Mesenchymal stem cell (in vitro differentiated cells and primary cell): ENCODE measurements around the gene RPS16.
A peak's percentile ranks its signal among the peaks of the same experiment; 100 is the strongest.

Experiments used
- DNase-seq: peaks from one replicate; pipeline ENCODE4 v3.0.0-alpha.2; 2013
- H2AFZ ChIP-seq: one replicate; pipeline ENCODE4 v1.6.1; 2013; ENCODE audit warnings: low read depth, mild to moderate bottlenecking, control low read depth, inconsistent platforms, low read length, moderate library complexity
- H2AK5ac ChIP-seq: 2 replicates; pipeline ENCODE4 v1.6.1; 2013; ENCODE audit warnings: low read length, moderate library complexity, mild to moderate bottlenecking, inconsistent platforms; ENCODE audit not compliant: severe bottlenecking
- H2BK120ac ChIP-seq: one replicate; pipeline ENCODE4 v1.6.1; 2013; ENCODE audit warnings: low read depth, mild to moderate bottlenecking, inconsistent platforms, low read length, moderate library complexity
- H2BK12ac ChIP-seq, 2 experiments: one replicate each; pipeline ENCODE4 v1.6.1; 2013; ENCODE audit warnings: inconsistent platforms in 2 of 2, low read length in 2 of 2, mild to moderate bottlenecking in 2 of 2, moderate library complexity in 2 of 2, control low read depth in 1 of 2
- H2BK15ac ChIP-seq: one replicate; pipeline ENCODE4 v1.6.1; 2013; ENCODE audit warnings: mild to moderate bottlenecking, low read depth, inconsistent platforms; ENCODE audit not compliant: poor library complexity, severe bottlenecking
- H2BK5ac ChIP-seq: 2 replicates; pipeline ENCODE4 v1.6.1; 2013; ENCODE audit warnings: low read depth, mild to moderate bottlenecking, low read length, control low read depth, inconsistent platforms; ENCODE audit not compliant: poor library complexity, severe bottlenecking
- H3K14ac ChIP-seq, 2 experiments: one replicate each; pipeline ENCODE4 v1.6.1; 2013; ENCODE audit warnings: inconsistent platforms in 2 of 2, low read length in 2 of 2, control low read depth in 1 of 2, mild to moderate bottlenecking in 1 of 2, moderate library complexity in 1 of 2
- H3K18ac ChIP-seq, 2 experiments: one replicate each; pipeline ENCODE4 v1.6.1; 2013; ENCODE audit warnings: inconsistent platforms in 2 of 2, low read length in 2 of 2, control low read depth in 1 of 2, low read depth in 1 of 2, mild to moderate bottlenecking in 1 of 2
- H3K23ac ChIP-seq, 2 experiments: one replicate each; pipeline ENCODE4 v1.6.1; 2013; ENCODE audit warnings: inconsistent platforms in 2 of 2, low read length in 2 of 2, mild to moderate bottlenecking in 2 of 2, moderate library complexity in 2 of 2, control low read depth in 1 of 2
- H3K27ac ChIP-seq: 2 replicates; pipeline ENCODE4 v1.5.1; 2013; ENCODE audit warnings: mild to moderate bottlenecking, moderate library complexity, low read length, control low read depth, inconsistent platforms; ENCODE audit not compliant: poor library complexity, severe bottlenecking
- H3K27me3 ChIP-seq, 2 experiments: 2 replicates each; pipeline versions ENCODE4 v1.6.1 to v1.7.0; 2013; ENCODE audit warnings: low read length in 2 of 2, mild to moderate bottlenecking in 2 of 2, moderate library complexity in 2 of 2, control low read depth in 1 of 2, inconsistent platforms in 1 of 2; ENCODE audit not compliant: control insufficient read depth in 1 of 2, insufficient read depth in 1 of 2
- H3K36me3 ChIP-seq, 2 experiments: 2 replicates each; pipeline versions ENCODE4 v1.6.1 to v1.7.0; 2013; ENCODE audit warnings: low read length in 2 of 2, control low read depth in 1 of 2, inconsistent platforms in 1 of 2, low read depth in 1 of 2, mild to moderate bottlenecking in 1 of 2; ENCODE audit not compliant: insufficient read depth in 2 of 2, control insufficient read depth in 1 of 2
- H3K4ac ChIP-seq, 2 experiments: one replicate each; pipeline ENCODE4 v1.6.1; 2013; ENCODE audit warnings: inconsistent platforms in 2 of 2, low read length in 2 of 2, mild to moderate bottlenecking in 2 of 2, moderate library complexity in 2 of 2, control low read depth in 1 of 2, low read depth in 1 of 2
- H3K4me1 ChIP-seq: 2 replicates; pipeline ENCODE4 v1.6.1; 2013; ENCODE audit warnings: low read depth, low read length, control low read depth; ENCODE audit not compliant: control insufficient read depth, insufficient read depth
- H3K4me2 ChIP-seq: 2 replicates; pipeline ENCODE4 v1.6.1; 2013; ENCODE audit warnings: low read length, mild to moderate bottlenecking, inconsistent platforms; ENCODE audit not compliant: poor library complexity, severe bottlenecking
- H3K4me3 ChIP-seq, 2 experiments: 2 replicates each; pipeline versions ENCODE4 v1.5.1 to v1.7.0; 2013; ENCODE audit warnings: low read length in 2 of 2, mild to moderate bottlenecking in 2 of 2, control low read depth in 1 of 2, low read depth in 1 of 2; ENCODE audit not compliant: insufficient read depth in 1 of 2
- H3K79me1 ChIP-seq: replicated peaks from 2 replicates; pipeline ENCODE4 v1.6.1; 2013; ENCODE audit warnings: mild to moderate bottlenecking, control low read depth, low read length, inconsistent platforms; ENCODE audit not compliant: poor library complexity, severe bottlenecking
- H3K9ac ChIP-seq: 2 replicates; pipeline ENCODE4 v1.7.0; 2013; ENCODE audit warnings: mild to moderate bottlenecking, low read length, moderate library complexity
- H3K9me3 ChIP-seq: 2 replicates; pipeline ENCODE4 v1.7.0; 2013; ENCODE audit warnings: mild to moderate bottlenecking, low read length; ENCODE audit not compliant: control insufficient read depth
- H4K8ac ChIP-seq: one replicate; pipeline ENCODE4 v1.6.1; 2013; ENCODE audit warnings: inconsistent platforms, mild to moderate bottlenecking, low read length, moderate library complexity
- H4K91ac ChIP-seq: one replicate; pipeline ENCODE4 v1.6.1; 2013; ENCODE audit warnings: mild to moderate bottlenecking, low read length, inconsistent platforms
- WGBS: methylation state at CpG from one replicate; pipeline ENCODE4 v1.1.7; 2013; ENCODE audit warnings: mixed read lengths; 5-methylcytosine and 5-hydroxymethylcytosine counted together

RPS16 gene

GRCh38 chr19:39434123-39435076, 1.3 kb downstream of the RPS16 start:
- no peak overlapping the region for H3K4ac ChIP-seq
- no peak overlapping the region for H2AFZ ChIP-seq
- peak; percentile 27 for DNase-seq

GRCh38 chr19:39433480-39434079, 2.2 kb downstream of the RPS16 start:
- H4K91ac ChIP-seq = no peak overlapping the region
- no peak overlapping the region for H3K4ac ChIP-seq
- peaks cover 13% of the 10 kb centered on the region for H3K79me1 ChIP-seq
- H2AK5ac ChIP-seq = no peak overlapping the region
- H3K4me3 ChIP-seq = no peak overlapping the region
- no peak overlapping the region for H3K4me2 ChIP-seq
- H2BK12ac ChIP-seq = no peak overlapping the region
- H2BK120ac ChIP-seq = no peak overlapping the region
- no peaks in the 10 kb centered on the region for H3K9me3 ChIP-seq
- H3K4me1 ChIP-seq = peaks cover 36% of the 10 kb centered on the region
- H4K8ac ChIP-seq = no peak overlapping the region
- no peak for DNase-seq
- no peak overlapping the region for H3K14ac ChIP-seq
- H2BK5ac ChIP-seq = no peak overlapping the region
- H3K36me3 ChIP-seq = peaks cover 33 to 35% of the 10 kb centered on the region in 2 experiments
- no peak overlapping the region for H3K18ac ChIP-seq
- peak overlapping the region; percentile 99 for H3K9ac ChIP-seq
- H3K27ac ChIP-seq = no peak overlapping the region
- no peak overlapping the region for H2BK15ac ChIP-seq
- WGBS = 97% methylated on average over 8 of the region's 8 CpGs
- no peak overlapping the region for H3K23ac ChIP-seq
- no peaks in the 10 kb centered on the region for H3K27me3 ChIP-seq
- no peak overlapping the region for H2AFZ ChIP-seq

More at GRCh38 chr19:39434123-39435076, 1.3 kb downstream of the RPS16 start:
- Histone ChIP-seq H3K18ac (no peak overlapping the region), H3K36me3 (peaks cover 33 to 35% of the 10 kb centered on the region in 2 experiments), H3K9me3 (no peaks in the 10 kb centered on the region), H2BK120ac (no peak overlapping the region), H3K14ac (no peak overlapping the region), H3K79me1 (peaks cover 13% of the 10 kb centered on the region), H3K27me3 (no peaks in the 10 kb centered on the region), H2BK12ac (no peak overlapping the region), H3K9ac (peak overlapping the region; percentile 99), H2AK5ac (no peak overlapping the region), H4K91ac (no peak overlapping the region), H3K4me2 (peak overlapping the region; percentile 59), H3K4me1 (peaks cover 31% of the 10 kb centered on the region), H4K8ac (no peak overlapping the region), H3K23ac (no peak overlapping the region), H2BK15ac (no peak overlapping the region), H2BK5ac (no peak overlapping the region), H3K27ac (no peak overlapping the region), H3K4me3 (peak overlapping the region; percentile 18 to 99)
- WGBS = 81% methylated on average over 10 of the region's 10 CpGs

GRCh38 chr19:39432677-39433025, 3.1 kb downstream of the RPS16 start:
- no peak overlapping the region for H3K23ac ChIP-seq
- H2AFZ ChIP-seq = no peak overlapping the region
- no peak overlapping the region for H2BK120ac ChIP-seq
- H2AK5ac ChIP-seq = no peak overlapping the region
- no peak overlapping the region for H4K91ac ChIP-seq
- no peak overlapping the region for H3K4ac ChIP-seq
- H3K36me3 ChIP-seq = peaks cover 33 to 35% of the 10 kb centered on the region in 2 experiments
- no peak overlapping the region for H3K4me3 ChIP-seq
- WGBS = 98% methylated on average over 7 of the region's 8 CpGs
- no peaks in the 10 kb centered on the region for H3K9me3 ChIP-seq
- no peak overlapping the region for H3K9ac ChIP-seq
- H3K18ac ChIP-seq = no peak overlapping the region
- H3K4me2 ChIP-seq = no peak overlapping the region
- H2BK15ac ChIP-seq = no peak overlapping the region
- no peak for DNase-seq
- peaks cover 12% of the 10 kb centered on the region for H3K79me1 ChIP-seq
- H3K27me3 ChIP-seq = no peaks in the 10 kb centered on the region
- H4K8ac ChIP-seq = no peak overlapping the region
- H3K4me1 ChIP-seq = peaks cover 40% of the 10 kb centered on the region
- no peak overlapping the region for H2BK5ac ChIP-seq
- H3K27ac ChIP-seq = no peak overlapping the region
- no peak overlapping the region for H3K14ac ChIP-seq
- H2BK12ac ChIP-seq = no peak overlapping the region
